MM.1S (cell line): Measurements from ENCODE around the gene TAAR9.
"Not testable (repeated sequence)": the region's sequence is repeated elsewhere in the genome, so short reads cannot be mapped to it uniquely, and the experiment has no call there.

ENCODE experiments used
- CTCF ChIP-seq: fragments of 300-600 bp; sonication (generic); IDR thresholded peaks from 2 replicates; pipeline ENCODE4 v1.5.1; 2016; ENCODE audit warnings: antibody characterized with exemption, low read length, mixed read lengths
- EZH2phosphoT487 ChIP-seq: fragments of 300-600 bp; sonication (generic); IDR thresholded peaks from 2 replicates; pipeline ENCODE4 v1.6.1; 2018; ENCODE audit warnings: antibody characterized with exemption, low read length

GRCh38 chr6:132534546-132534945 lies 3.5 kb upstream of the TAAR9 start:
- TF ChIP-seq CTCF, EZH2phosphoT487: not testable (repeated sequence)
